ENCODE results near the gene GPR158.

DNA sequence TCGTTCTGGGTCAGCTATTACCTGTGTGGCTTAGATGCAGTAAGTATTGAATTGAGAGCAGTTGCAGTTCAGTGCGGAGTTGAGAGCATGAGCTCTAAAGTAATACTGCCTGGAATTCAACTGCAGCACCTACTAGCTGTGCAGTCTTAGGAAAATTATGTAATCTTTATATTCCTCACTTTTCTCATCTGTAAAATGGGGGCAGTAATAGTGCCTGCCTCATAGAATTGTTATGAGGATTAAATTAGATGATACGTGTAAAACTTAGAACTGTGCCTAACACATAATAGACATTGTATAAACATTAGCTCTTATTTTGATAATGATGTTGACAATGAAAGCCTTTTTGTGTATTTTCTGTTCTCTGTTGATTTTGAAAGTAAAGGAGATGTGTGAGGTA is 330.0 kb downstream of the GPR158 start:
- TF ChIP-seq, protein P1, sequence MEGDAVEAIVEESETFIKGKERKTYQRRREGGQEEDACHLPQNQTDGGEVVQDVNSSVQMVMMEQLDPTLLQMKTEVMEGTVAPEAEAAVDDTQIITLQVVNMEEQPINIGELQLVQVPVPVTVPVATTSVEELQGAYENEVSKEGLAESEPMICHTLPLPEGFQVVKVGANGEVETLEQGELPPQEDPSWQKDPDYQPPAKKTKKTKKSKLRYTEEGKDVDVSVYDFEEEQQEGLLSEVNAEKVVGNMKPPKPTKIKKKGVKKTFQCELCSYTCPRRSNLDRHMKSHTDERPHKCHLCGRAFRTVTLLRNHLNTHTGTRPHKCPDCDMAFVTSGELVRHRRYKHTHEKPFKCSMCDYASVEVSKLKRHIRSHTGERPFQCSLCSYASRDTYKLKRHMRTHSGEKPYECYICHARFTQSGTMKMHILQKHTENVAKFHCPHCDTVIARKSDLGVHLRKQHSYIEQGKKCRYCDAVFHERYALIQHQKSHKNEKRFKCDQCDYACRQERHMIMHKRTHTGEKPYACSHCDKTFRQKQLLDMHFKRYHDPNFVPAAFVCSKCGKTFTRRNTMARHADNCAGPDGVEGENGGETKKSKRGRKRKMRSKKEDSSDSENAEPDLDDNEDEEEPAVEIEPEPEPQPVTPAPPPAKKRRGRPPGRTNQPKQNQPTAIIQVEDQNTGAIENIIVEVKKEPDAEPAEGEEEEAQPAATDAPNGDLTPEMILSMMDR (IDR thresholded peaks at IDR 0.05; ENCODE audit: low read depth, low read length, poor library complexity, severe bottlenecking), result no peak
- no peak for TF ChIP-seq EZH2phosphoT487 (IDR thresholded peaks at IDR 0.05; ENCODE audit: borderline replicate concordance, low read length)
